Breast epithelium (tissue), 3 donors: ENCODE results near the gene TASP1.
"Not testable (repeated sequence)": the region's sequence is repeated elsewhere in the genome, so short reads cannot be mapped to it uniquely, and the experiment has no call there.

Experiments used
- CTCF ChIP-seq, 3 donors: fragments of 450-650 bp; IDR thresholded peaks; one replicate each; pipeline ENCODE4 v1.5.1; 2016 to 2017; ENCODE audit warnings: antibody characterized with exemption in 3 of 3, mild to moderate bottlenecking in 3 of 3, moderate library complexity in 3 of 3
- POLR2A ChIP-seq: fragments of 450-650 bp; IDR thresholded peaks from one replicate; pipeline ENCODE4 v1.6.1; 2016; ENCODE audit warnings: antibody characterized with exemption, mild to moderate bottlenecking, moderate library complexity
- POLR2AphosphoS5 ChIP-seq, 3 donors: sonication (generic); formaldehyde crosslinking; IDR thresholded peaks; one replicate each; pipeline ENCODE4 v1.6.1; 2017; ENCODE audit warnings: antibody characterized with exemption in 3 of 3

- not testable (repeated sequence) for TF ChIP-seq CTCF (IDR thresholded peaks at IDR 0.05); POLR2AphosphoS5 (IDR thresholded peaks at IDR 0.05); POLR2A
Observed at GRCh38 chr20:13618456-13618855, 20.3 kb downstream of the TASP1 start.
